Stomach (tissue), 9 donors: Measurements from ENCODE around the gene JAKMIP1. TPM values are rescaled to one million over a fixed set of nuclear protein-coding genes. Genes with fewer than 3 reads are reported as not detected.
"Not testable (repeated sequence)": the region's sequence is repeated elsewhere in the genome, so short reads cannot be mapped to it uniquely, and the experiment has no call there.

Experiments used
- DNase-seq, 2 donors: peaks; one replicate each; pipeline versions ENCODE4 v3.0.0 to v3.0.0-alpha.2; 2013 to 2019
- H3K27ac ChIP-seq, 5 donors: fragments of 200-600 bp in 4 of 5; sonication (generic) in 4 of 5; one replicate each; pipeline ENCODE4 v1.5.1; 2013 to 2019; ENCODE audit warnings: mild to moderate bottlenecking in 1 of 5, moderate library complexity in 1 of 5
- H3K27me3 ChIP-seq, 3 donors: fragments of 200-600 bp; sonication (generic); one replicate each; pipeline ENCODE4 v1.5.1; 2017 to 2019; ENCODE audit warnings: mixed run types in 1 of 3
- H3K36me3 ChIP-seq, 4 donors: fragments of 200-600 bp; sonication (generic); 1 replicate in 3 of 4; 2 replicates in 1 of 4; pipeline ENCODE4 v1.5.1; 2016 to 2019
- H3K4me1 ChIP-seq, 4 donors: fragments of 200-600 bp; sonication (generic); one replicate each; pipeline ENCODE4 v1.5.1; 2016 to 2019
- H3K4me3 ChIP-seq, 4 donors: fragments of 200-600 bp; sonication (generic) in 3 of 4; one replicate each; pipeline ENCODE4 v1.5.1; 2016 to 2019; ENCODE audit warnings: mild to moderate bottlenecking in 1 of 4
- H3K9me3 ChIP-seq, 4 donors: fragments of 200-600 bp; sonication (generic); one replicate each; pipeline ENCODE4 v1.5.1; 2016 to 2019
- EP300 ChIP-seq: sonication (generic); formaldehyde crosslinking; IDR thresholded peaks from one replicate; pipeline ENCODE4 v1.6.1; 2017; ENCODE audit warnings: antibody characterized with exemption
- POLR2A ChIP-seq, 4 donors: fragments of 450-650 bp; IDR thresholded peaks; one replicate each; pipeline ENCODE4 v1.6.1; 2016; ENCODE audit warnings: antibody characterized with exemption in 4 of 4, control low read depth in 2 of 4, mild to moderate bottlenecking in 1 of 4, moderate library complexity in 1 of 4
- POLR2AphosphoS5 ChIP-seq, 3 donors: sonication (generic); formaldehyde crosslinking; IDR thresholded peaks; one replicate each; pipeline ENCODE4 v1.6.1; 2016; ENCODE audit warnings: antibody characterized with exemption in 3 of 3
- WGBS, 5 donors: extraction: QIAGEN DNeasy Blood & Tissue Kit in 3 of 5; methylation state at CpG; one replicate each; pipeline versions ENCODE4 v1.1.5 to v1.1.7; 2013 to 2018; 5-methylcytosine and 5-hydroxymethylcytosine counted together
- intact Hi-C: fragments of 100-400 bp; cut with DNase I; formaldehyde crosslinking; loops from one replicate; pipeline ENCODE4 v1.15.1; 2023; ENCODE audit warnings: low total_unique reads
- polyA plus RNA-seq, 3 donors: library from polyadenylated mRNA; stranded (reverse); fragments of 200-250 nt; gene quantifications; one replicate each; pipeline ENCODE4 v1.2.3, GENCODE V29; 2013
- total RNA-seq, 5 donors: library from RNA; depleted of rRNA; stranded (reverse); fragments of >200 nt; gene quantifications; one replicate each; pipeline versions ENCODE4 v1.1.0 to v1.2.3, GENCODE V29; 2014 to 2016
- TF ChIP-seq, protein P1 (sequence below), 7 experiments: fragments of 450-650 bp in 4 of 7; fragments of 200-600 bp in 3 of 7; sonication (generic) in 3 of 7; IDR thresholded peaks; one replicate each; pipeline ENCODE4 v1.5.1; 2016 to 2019; ENCODE audit warnings: antibody characterized with exemption in 7 of 7, control low read depth in 2 of 7, mild to moderate bottlenecking in 1 of 7
- donor health status: healthy with polysubstance abuse.
- donor health status: Bipolar disorder and iron deficiency.
- donor health status: healthy.

The JAKMIP1 gene
- total and polyA plus RNA-seq, 8 donors, result 0.18 to 10.3 (median 0.54) TPM; not detected in 2

DNA sequence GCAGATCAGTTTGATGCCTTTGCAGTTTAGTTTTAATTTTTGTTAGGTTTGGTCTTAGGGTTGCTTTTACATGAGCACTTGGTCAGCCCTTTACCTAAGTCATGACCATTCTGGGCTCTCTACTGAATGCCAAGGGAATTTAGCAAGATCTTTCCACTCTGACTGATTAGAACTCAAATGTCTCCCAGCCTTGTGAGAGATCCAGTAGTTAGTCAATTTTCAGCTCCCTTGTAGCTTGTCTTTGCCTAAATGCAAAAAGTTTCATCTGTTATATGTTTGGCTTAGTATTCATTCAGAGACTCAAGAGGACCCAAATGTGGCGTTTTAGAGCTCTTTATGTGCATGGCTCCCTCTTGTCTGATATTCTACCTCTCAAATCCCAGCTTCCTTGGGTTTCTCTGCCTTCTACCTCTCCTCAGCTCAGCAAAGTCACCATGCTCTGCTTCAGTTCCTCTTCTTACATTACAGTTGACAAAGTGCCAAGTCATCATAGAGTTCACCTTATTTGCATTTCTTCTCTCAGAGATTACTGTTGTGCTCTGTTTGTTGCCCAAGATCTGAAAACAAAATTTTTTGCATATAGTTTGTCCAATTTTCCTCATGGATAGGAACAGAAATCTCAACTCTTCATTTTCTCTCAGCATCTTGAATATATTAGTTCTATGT, 17.5 kb upstream of the JAKMIP1 start:
- H3K27ac ChIP-seq, result no peak overlapping the region
- H3K36me3 ChIP-seq, result no peaks in the 10 kb centered on the region
- TF ChIP-seq POLR2AphosphoS5 (IDR thresholded peaks at IDR 0.05) (no peak), EP300 (no peak)
- TF ChIP-seq, protein P1, sequence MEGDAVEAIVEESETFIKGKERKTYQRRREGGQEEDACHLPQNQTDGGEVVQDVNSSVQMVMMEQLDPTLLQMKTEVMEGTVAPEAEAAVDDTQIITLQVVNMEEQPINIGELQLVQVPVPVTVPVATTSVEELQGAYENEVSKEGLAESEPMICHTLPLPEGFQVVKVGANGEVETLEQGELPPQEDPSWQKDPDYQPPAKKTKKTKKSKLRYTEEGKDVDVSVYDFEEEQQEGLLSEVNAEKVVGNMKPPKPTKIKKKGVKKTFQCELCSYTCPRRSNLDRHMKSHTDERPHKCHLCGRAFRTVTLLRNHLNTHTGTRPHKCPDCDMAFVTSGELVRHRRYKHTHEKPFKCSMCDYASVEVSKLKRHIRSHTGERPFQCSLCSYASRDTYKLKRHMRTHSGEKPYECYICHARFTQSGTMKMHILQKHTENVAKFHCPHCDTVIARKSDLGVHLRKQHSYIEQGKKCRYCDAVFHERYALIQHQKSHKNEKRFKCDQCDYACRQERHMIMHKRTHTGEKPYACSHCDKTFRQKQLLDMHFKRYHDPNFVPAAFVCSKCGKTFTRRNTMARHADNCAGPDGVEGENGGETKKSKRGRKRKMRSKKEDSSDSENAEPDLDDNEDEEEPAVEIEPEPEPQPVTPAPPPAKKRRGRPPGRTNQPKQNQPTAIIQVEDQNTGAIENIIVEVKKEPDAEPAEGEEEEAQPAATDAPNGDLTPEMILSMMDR (IDR thresholded peaks at IDR 0.05), result no peak
- H3K4me3 ChIP-seq, result no peak overlapping the region
- WGBS, 5 donors, result 24 to 78% (median 60%) methylated on average over 1 of the region's 1 CpG
- H3K4me1 ChIP-seq, result peaks cover 0 to 14% (median 8%) of the 10 kb centered on the region in 4 donors
- intact Hi-C loops, result no loop called here
- no peak for DNase-seq
- H3K27me3 ChIP-seq, result peaks cover 5 to 45% (median 23%) of the 10 kb centered on the region in 3 donors
- H3K9me3 ChIP-seq, result peaks cover 0 to 20% (median 17%) of the 10 kb centered on the region in 4 donors

DNA sequence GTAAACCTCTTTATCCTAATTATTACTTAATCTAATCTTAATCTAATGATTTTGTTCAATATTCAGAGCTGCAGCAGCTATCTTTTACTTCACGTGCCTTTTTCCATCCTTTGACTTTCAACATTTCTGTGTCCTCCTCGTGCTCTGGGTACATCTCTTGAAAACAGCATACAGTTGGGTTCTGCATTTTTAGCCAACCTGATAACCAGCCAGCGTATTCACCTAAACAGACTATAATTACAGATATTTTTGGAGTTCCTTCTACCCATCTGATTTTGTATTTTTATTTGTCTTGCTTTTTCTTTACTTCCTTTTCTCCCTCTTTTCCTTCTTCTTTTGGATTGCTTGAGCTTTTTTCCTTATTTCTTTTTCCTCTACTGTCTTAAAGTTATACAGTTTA, 16.2 kb upstream of the JAKMIP1 start:
- no peak for DNase-seq
- WGBS, 5 donors, result 71 to 80% (median 78%) methylated on average over 3 of the region's 3 CpGs
- H3K4me1 ChIP-seq, result peaks cover 0 to 7% (median 2%) of the 10 kb centered on the region in 4 donors
- no peak overlapping the region for H3K27ac ChIP-seq
- H3K9me3 ChIP-seq, result peaks cover 0 to 10% (median 8%) of the 10 kb centered on the region in 4 donors
- TF ChIP-seq POLR2A (IDR thresholded peaks at IDR 0.05) (no peak), POLR2AphosphoS5 (IDR thresholded peaks at IDR 0.05) (no peak), EP300 (no peak)
- TF ChIP-seq, protein P1 (IDR thresholded peaks at IDR 0.05), result no peak
- no peaks in the 10 kb centered on the region for H3K36me3 ChIP-seq
- peaks cover 5 to 32% (median 11%) of the 10 kb centered on the region in 3 donors for H3K27me3 ChIP-seq
- no peak overlapping the region for H3K4me3 ChIP-seq
- intact Hi-C loops, result no loop called here

DNA sequence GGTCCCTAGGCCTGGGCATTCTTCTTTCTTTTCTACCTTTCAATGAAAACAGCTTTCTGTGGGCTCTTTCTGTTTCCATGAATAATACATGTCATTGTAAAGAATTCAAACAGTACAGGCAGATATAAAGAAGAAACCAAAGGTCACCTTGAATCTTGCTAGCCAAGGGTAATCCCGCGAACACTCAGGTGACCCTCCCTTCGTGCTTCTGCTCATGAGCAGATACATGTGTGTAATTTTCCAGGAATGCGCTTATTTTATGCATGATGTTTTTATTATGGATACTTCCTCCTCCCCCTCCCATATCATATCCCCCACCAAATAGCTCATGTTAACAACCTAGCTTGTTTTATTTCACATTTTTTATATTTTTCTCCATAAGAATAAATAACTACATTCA, 9.6 kb upstream of the JAKMIP1 start:
- intact Hi-C loops, result no loop called here
- Histone ChIP-seq H3K27me3 (peaks cover 0 to 23% (median 0%) of the 10 kb centered on the region in 3 donors), H3K9me3 (peaks cover 0 to 9% (median 8%) of the 10 kb centered on the region in 4 donors), H3K4me1 (no peaks in the 10 kb centered on the region), H3K4me3 (no peak overlapping the region), H3K27ac (no peak overlapping the region), H3K36me3 (no peaks in the 10 kb centered on the region)
- 60 to 79% (median 75%) methylated on average over 4 of the region's 4 CpGs for WGBS, 5 donors
- TF ChIP-seq, protein P1 (IDR thresholded peaks at IDR 0.05), result no peak
- no peak for TF ChIP-seq POLR2AphosphoS5 (IDR thresholded peaks at IDR 0.05)
- DNase-seq, result peak in 1 of 2 donors; percentile 5

DNA sequence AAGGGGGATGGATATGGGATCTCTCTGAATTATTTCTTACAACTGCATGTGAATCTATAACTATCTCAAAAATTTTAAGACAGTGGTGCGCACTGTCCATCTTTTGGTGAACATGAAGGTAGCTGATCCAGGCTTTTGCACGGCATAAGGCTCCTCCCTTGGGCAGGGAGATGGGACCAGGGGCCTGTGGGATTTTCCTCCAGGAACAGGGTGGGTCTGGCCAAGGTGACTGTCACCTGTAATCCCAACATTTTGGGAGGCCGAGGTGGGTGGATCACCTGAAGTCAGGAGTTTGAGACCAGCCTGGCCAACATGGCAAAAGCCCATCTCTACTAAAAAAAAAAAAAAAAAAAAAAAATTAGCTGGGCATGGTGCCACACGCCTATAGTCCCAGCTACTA, 8.9 kb upstream of the JAKMIP1 start:
- H3K9me3 ChIP-seq, intact Hi-C loops, DNase-seq, H3K36me3 ChIP-seq, H3K27ac ChIP-seq, H3K4me3 ChIP-seq, H3K4me1 ChIP-seq: not testable (repeated sequence)
- 79 to 83% (median 81%) methylated on average over 4 of the region's 4 CpGs for WGBS, 5 donors
- H3K27me3 ChIP-seq, result peaks cover 0 to 23% (median 0%) of the 10 kb centered on the region in 3 donors

DNA sequence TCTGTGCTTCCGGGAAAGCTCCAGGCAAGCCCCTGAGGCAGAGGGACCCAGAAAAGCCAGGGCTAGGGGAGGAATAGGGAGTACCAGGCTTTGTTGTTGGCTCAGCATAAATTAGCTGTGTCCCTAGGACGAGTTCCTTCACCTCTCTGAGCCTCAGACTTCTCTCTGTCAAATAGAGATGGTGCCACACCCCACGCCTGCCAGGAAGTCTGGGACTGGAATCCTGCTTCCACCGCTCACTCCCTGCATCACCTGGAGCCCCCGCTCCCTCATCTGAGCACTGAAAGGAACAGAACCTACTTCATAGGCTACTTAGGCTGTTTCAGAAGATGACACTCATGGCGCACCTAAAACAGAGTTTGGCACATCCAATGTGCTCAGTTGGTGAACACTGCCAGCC, 8.1 kb upstream of the JAKMIP1 start:
- no peak overlapping the region for H3K4me3 ChIP-seq
- 69 to 79% (median 74%) methylated on average over 6 of the region's 6 CpGs for WGBS, 5 donors
- TF ChIP-seq, protein P1 (IDR thresholded peaks at IDR 0.05), result no peak
- TF ChIP-seq EP300 (no peak), POLR2AphosphoS5 (IDR thresholded peaks at IDR 0.05) (no peak), POLR2A (IDR thresholded peaks at IDR 0.05) (no peak)
- peaks cover 0 to 22% (median 0%) of the 10 kb centered on the region in 3 donors for H3K27me3 ChIP-seq
- H3K9me3 ChIP-seq, result peaks cover 0 to 8% (median 7%) of the 10 kb centered on the region in 4 donors
- no peak overlapping the region for H3K27ac ChIP-seq
- no peaks in the 10 kb centered on the region for H3K36me3 ChIP-seq
- intact Hi-C loops, result no loop called here
- H3K4me1 ChIP-seq, result no peaks in the 10 kb centered on the region
- DNase-seq, result peak in 1 of 2 donors; percentile 23
